Mesenchymal stem cell (in vitro differentiated cells and primary cell): ENCODE data around the gene UQCR11.
A peak's percentile ranks its signal among the peaks of the same experiment; 100 is the strongest.

Source experiments
- DNase-seq: peaks from one replicate; pipeline ENCODE4 v3.0.0-alpha.2; 2013
- H2AFZ ChIP-seq: one replicate; pipeline ENCODE4 v1.6.1; 2013; ENCODE audit warnings: low read depth, mild to moderate bottlenecking, control low read depth, inconsistent platforms, low read length, moderate library complexity
- H2AK5ac ChIP-seq: 2 replicates; pipeline ENCODE4 v1.6.1; 2013; ENCODE audit warnings: low read length, moderate library complexity, mild to moderate bottlenecking, inconsistent platforms; ENCODE audit not compliant: severe bottlenecking
- H2BK120ac ChIP-seq: one replicate; pipeline ENCODE4 v1.6.1; 2013; ENCODE audit warnings: low read depth, mild to moderate bottlenecking, inconsistent platforms, low read length, moderate library complexity
- H2BK12ac ChIP-seq, 2 experiments: one replicate each; pipeline ENCODE4 v1.6.1; 2013; ENCODE audit warnings: inconsistent platforms in 2 of 2, low read length in 2 of 2, mild to moderate bottlenecking in 2 of 2, moderate library complexity in 2 of 2, control low read depth in 1 of 2
- H2BK15ac ChIP-seq: one replicate; pipeline ENCODE4 v1.6.1; 2013; ENCODE audit warnings: mild to moderate bottlenecking, low read depth, inconsistent platforms; ENCODE audit not compliant: poor library complexity, severe bottlenecking
- H2BK5ac ChIP-seq: 2 replicates; pipeline ENCODE4 v1.6.1; 2013; ENCODE audit warnings: low read depth, mild to moderate bottlenecking, low read length, control low read depth, inconsistent platforms; ENCODE audit not compliant: poor library complexity, severe bottlenecking
- H3K14ac ChIP-seq, 2 experiments: one replicate each; pipeline ENCODE4 v1.6.1; 2013; ENCODE audit warnings: inconsistent platforms in 2 of 2, low read length in 2 of 2, control low read depth in 1 of 2, mild to moderate bottlenecking in 1 of 2, moderate library complexity in 1 of 2
- H3K18ac ChIP-seq, 2 experiments: one replicate each; pipeline ENCODE4 v1.6.1; 2013; ENCODE audit warnings: inconsistent platforms in 2 of 2, low read length in 2 of 2, control low read depth in 1 of 2, low read depth in 1 of 2, mild to moderate bottlenecking in 1 of 2
- H3K23ac ChIP-seq, 2 experiments: one replicate each; pipeline ENCODE4 v1.6.1; 2013; ENCODE audit warnings: inconsistent platforms in 2 of 2, low read length in 2 of 2, mild to moderate bottlenecking in 2 of 2, moderate library complexity in 2 of 2, control low read depth in 1 of 2
- H3K27ac ChIP-seq: 2 replicates; pipeline ENCODE4 v1.5.1; 2013; ENCODE audit warnings: mild to moderate bottlenecking, moderate library complexity, low read length, control low read depth, inconsistent platforms; ENCODE audit not compliant: poor library complexity, severe bottlenecking
- H3K27me3 ChIP-seq, 2 experiments: 2 replicates each; pipeline versions ENCODE4 v1.6.1 to v1.7.0; 2013; ENCODE audit warnings: low read length in 2 of 2, mild to moderate bottlenecking in 2 of 2, moderate library complexity in 2 of 2, control low read depth in 1 of 2, inconsistent platforms in 1 of 2; ENCODE audit not compliant: control insufficient read depth in 1 of 2, insufficient read depth in 1 of 2
- H3K36me3 ChIP-seq, 2 experiments: 2 replicates each; pipeline versions ENCODE4 v1.6.1 to v1.7.0; 2013; ENCODE audit warnings: low read length in 2 of 2, control low read depth in 1 of 2, inconsistent platforms in 1 of 2, low read depth in 1 of 2, mild to moderate bottlenecking in 1 of 2; ENCODE audit not compliant: insufficient read depth in 2 of 2, control insufficient read depth in 1 of 2
- H3K4ac ChIP-seq, 2 experiments: one replicate each; pipeline ENCODE4 v1.6.1; 2013; ENCODE audit warnings: inconsistent platforms in 2 of 2, low read length in 2 of 2, mild to moderate bottlenecking in 2 of 2, moderate library complexity in 2 of 2, control low read depth in 1 of 2, low read depth in 1 of 2
- H3K4me1 ChIP-seq: 2 replicates; pipeline ENCODE4 v1.6.1; 2013; ENCODE audit warnings: low read depth, low read length, control low read depth; ENCODE audit not compliant: control insufficient read depth, insufficient read depth
- H3K4me2 ChIP-seq: 2 replicates; pipeline ENCODE4 v1.6.1; 2013; ENCODE audit warnings: low read length, mild to moderate bottlenecking, inconsistent platforms; ENCODE audit not compliant: poor library complexity, severe bottlenecking
- H3K4me3 ChIP-seq, 2 experiments: 2 replicates each; pipeline versions ENCODE4 v1.5.1 to v1.7.0; 2013; ENCODE audit warnings: low read length in 2 of 2, mild to moderate bottlenecking in 2 of 2, control low read depth in 1 of 2, low read depth in 1 of 2; ENCODE audit not compliant: insufficient read depth in 1 of 2
- H3K79me1 ChIP-seq: replicated peaks from 2 replicates; pipeline ENCODE4 v1.6.1; 2013; ENCODE audit warnings: mild to moderate bottlenecking, control low read depth, low read length, inconsistent platforms; ENCODE audit not compliant: poor library complexity, severe bottlenecking
- H3K9ac ChIP-seq: 2 replicates; pipeline ENCODE4 v1.7.0; 2013; ENCODE audit warnings: mild to moderate bottlenecking, low read length, moderate library complexity
- H3K9me3 ChIP-seq: 2 replicates; pipeline ENCODE4 v1.7.0; 2013; ENCODE audit warnings: mild to moderate bottlenecking, low read length; ENCODE audit not compliant: control insufficient read depth
- H4K8ac ChIP-seq: one replicate; pipeline ENCODE4 v1.6.1; 2013; ENCODE audit warnings: inconsistent platforms, mild to moderate bottlenecking, low read length, moderate library complexity
- H4K91ac ChIP-seq: one replicate; pipeline ENCODE4 v1.6.1; 2013; ENCODE audit warnings: mild to moderate bottlenecking, low read length, inconsistent platforms
- WGBS: methylation state at CpG from one replicate; pipeline ENCODE4 v1.1.7; 2013; ENCODE audit warnings: mixed read lengths; 5-methylcytosine and 5-hydroxymethylcytosine counted together

Gene UQCR11

GRCh38 chr19:1580957-1581356 lies 24.3 kb downstream of the UQCR11 start:
- H3K27me3 ChIP-seq, result no peaks in the 10 kb centered on the region
- no peak for DNase-seq
- peaks cover 66 to 91% of the 10 kb centered on the region in 2 experiments for H3K36me3 ChIP-seq
- H3K27ac ChIP-seq, result no peak overlapping the region
- no peaks in the 10 kb centered on the region for H3K4me1 ChIP-seq
- no peaks in the 10 kb centered on the region for H3K9me3 ChIP-seq
- H4K8ac ChIP-seq, result no peak overlapping the region
- no peak overlapping the region for H2BK12ac ChIP-seq
- peaks cover 48% of the 10 kb centered on the region for H3K79me1 ChIP-seq
- WGBS, result 97% methylated on average over 22 of the region's 22 CpGs
- no peak overlapping the region for H2AFZ ChIP-seq
- no peak overlapping the region for H3K4ac ChIP-seq
- no peak overlapping the region for H2AK5ac ChIP-seq
- no peak overlapping the region for H3K23ac ChIP-seq
- H3K4me3 ChIP-seq, result no peak overlapping the region
- no peak overlapping the region for H2BK120ac ChIP-seq
- no peak overlapping the region for H4K91ac ChIP-seq
- no peak overlapping the region for H2BK15ac ChIP-seq
- no peak overlapping the region for H3K18ac ChIP-seq
- H3K4me2 ChIP-seq, result no peak overlapping the region
- H3K14ac ChIP-seq, result no peak overlapping the region
- H2BK5ac ChIP-seq, result no peak overlapping the region
- H3K9ac ChIP-seq, result no peak overlapping the region

- Histone ChIP-seq H3K4me1 (no peaks in the 10 kb centered on the region), H2BK120ac (no peak overlapping the region), H3K18ac (no peak overlapping the region), H3K27me3 (no peaks in the 10 kb centered on the region), H4K91ac (no peak overlapping the region), H2BK5ac (no peak overlapping the region), H3K9me3 (no peaks in the 10 kb centered on the region), H2BK12ac (no peak overlapping the region), H3K4me3 (no peak overlapping the region), H3K79me1 (peaks cover 48% of the 10 kb centered on the region), H3K23ac (no peak overlapping the region), H2AFZ (no peak overlapping the region), H3K9ac (no peak overlapping the region), H3K27ac (no peak overlapping the region), H4K8ac (no peak overlapping the region), H3K14ac (no peak overlapping the region), H3K36me3 (peaks cover 66 to 90% of the 10 kb centered on the region in 2 experiments), H3K4me2 (no peak overlapping the region), H3K4ac (no peak overlapping the region), H2AK5ac (no peak overlapping the region), H2BK15ac (no peak overlapping the region)
- no peak for DNase-seq
- WGBS, result 98% methylated on average over 20 of the region's 20 CpGs
These were observed 24.9 kb downstream of the UQCR11 start for GRCh38 chr19:1580382-1580781.

- Histone ChIP-seq H2BK15ac (no peak overlapping the region), H3K4ac (no peak overlapping the region), H3K9ac (no peak overlapping the region)
These were observed 26.0 kb downstream of the UQCR11 start for GRCh38 chr19:1579222-1579621.

GRCh38 chr19:1577929-1578618 lies 27.2 kb downstream of the UQCR11 start:
- no peak for DNase-seq
- Histone ChIP-seq H4K8ac (no peak overlapping the region), H3K36me3 (peaks cover 54 to 81% of the 10 kb centered on the region in 2 experiments), H3K18ac (no peak overlapping the region), H2BK120ac (no peak overlapping the region), H2AK5ac (no peak overlapping the region), H3K79me1 (peaks cover 33% of the 10 kb centered on the region), H2AFZ (no peak overlapping the region), H3K27me3 (no peaks in the 10 kb centered on the region), H3K9me3 (no peaks in the 10 kb centered on the region), H2BK15ac (no peak overlapping the region), H4K91ac (no peak overlapping the region), H3K4me2 (no peak overlapping the region), H2BK12ac (no peak overlapping the region), H3K4me1 (no peaks in the 10 kb centered on the region), H3K14ac (no peak overlapping the region), H3K23ac (no peak overlapping the region), H3K9ac (no peak overlapping the region), H3K4ac (no peak overlapping the region), H3K4me3 (no peak overlapping the region), H2BK5ac (no peak overlapping the region), H3K27ac (no peak overlapping the region)
- 95% methylated on average over 46 of the region's 49 CpGs for WGBS

More at GRCh38 chr19:1579222-1579621, 26.0 kb downstream of the UQCR11 start:
- Histone ChIP-seq H4K91ac (peak overlapping the region; percentile 53), H2AFZ (no peak overlapping the region), H3K27ac (no peak overlapping the region), H3K36me3 (peaks cover 64 to 86% of the 10 kb centered on the region in 2 experiments), H3K9me3 (no peaks in the 10 kb centered on the region), H3K4me3 (no peak overlapping the region), H3K79me1 (peaks cover 39% of the 10 kb centered on the region), H2BK5ac (no peak overlapping the region), H3K14ac (no peak overlapping the region), H2BK12ac (no peak overlapping the region), H3K4me1 (no peaks in the 10 kb centered on the region), H4K8ac (no peak overlapping the region), H2AK5ac (no peak overlapping the region), H3K23ac (no peak overlapping the region), H3K4me2 (no peak overlapping the region), H2BK120ac (no peak overlapping the region), H3K27me3 (no peaks in the 10 kb centered on the region), H3K18ac (no peak overlapping the region)
- DNase-seq, result no peak
- WGBS, result 96% methylated on average over 20 of the region's 20 CpGs
